ENCODE data around the gene EPHB1. TPM values are rescaled to one million over a fixed set of nuclear protein-coding genes. Genes with fewer than 3 reads are reported as not detected.

The EPHB1 gene
- total and polyA plus RNA-seq, 4 donors: 0.23 to 1.7 (median 0.52) TPM

- no peak overlapping the region for H3K27ac ChIP-seq (ENCODE audit: low read depth in 1 of 2, low read length in 2 of 2)
- no peak for DNase-seq (ENCODE audit: low spot score)
- H3K36me3 ChIP-seq (ENCODE audit: control insufficient read depth in 4 of 4, insufficient read depth in 3 of 4, low read depth in 1 of 4, low read length in 3 of 4): no peaks in the 10 kb centered on the region
- no peak for TF ChIP-seq FOXA1 (IDR thresholded peaks at IDR 0.05)
- TF ChIP-seq RAD21 (IDR thresholded peaks at IDR 0.05): no peak
- no peak for TF ChIP-seq NR2F2 (IDR thresholded peaks at IDR 0.05)
- TF ChIP-seq JUND (IDR thresholded peaks at IDR 0.05): no peak
- no peak for TF ChIP-seq HNF4A (conservative IDR thresholded peaks at IDR 0.05)
- no peak for TF ChIP-seq FOXA2 (IDR thresholded peaks at IDR 0.05)
- no peak for TF ChIP-seq CTCF (IDR thresholded peaks at IDR 0.05; ENCODE audit: low read depth, low read length, missing input control)
- TF ChIP-seq HNF4G (IDR thresholded peaks at IDR 0.05): no peak
- TF ChIP-seq SP1 (IDR thresholded peaks at IDR 0.05): no peak
- no peak for TF ChIP-seq TAF1 (conservative IDR thresholded peaks at IDR 0.05)
- no peak for TF ChIP-seq YY1 (IDR thresholded peaks at IDR 0.05)
- TF ChIP-seq RXRA (IDR thresholded peaks at IDR 0.05): no peak
- no peak for TF ChIP-seq ATF3 (IDR thresholded peaks at IDR 0.05)
- no peaks in the 10 kb centered on the region for H3K9me3 ChIP-seq (ENCODE audit: control insufficient read depth in 4 of 4, low read length in 3 of 4)
- WGBS: 70% methylated on average over 2 of the region's 2 CpGs
- H3K4me1 ChIP-seq (ENCODE audit: control insufficient read depth in 4 of 4, insufficient read depth in 4 of 4, low read length in 3 of 4): no peaks in the 10 kb centered on the region
- no peak overlapping the region for H3K9ac ChIP-seq (ENCODE audit: low read depth in 1 of 2, low read length in 2 of 2)
- peaks cover 0 to 3% (median 0%) of the 10 kb centered on the region in 4 donors for H3K27me3 ChIP-seq (ENCODE audit: control insufficient read depth in 4 of 4, insufficient read depth in 4 of 4, low read length in 3 of 4)
- no peak overlapping the region for H3K4me3 ChIP-seq (ENCODE audit: low read depth in 1 of 3, low read length in 3 of 3)
Measured at GRCh38 chr3:134802428-134803050, 7.5 kb downstream of the EPHB1 start.

- no peak overlapping the region for H3K4me3 ChIP-seq (ENCODE audit: low read depth in 1 of 3, low read length in 3 of 3)
- H3K9ac ChIP-seq (ENCODE audit: low read depth in 1 of 2, low read length in 2 of 2): no peak overlapping the region
- no peak for TF ChIP-seq HNF4G (IDR thresholded peaks at IDR 0.05)
- no peak for TF ChIP-seq HNF4A (conservative IDR thresholded peaks at IDR 0.05)
- TF ChIP-seq RAD21 (IDR thresholded peaks at IDR 0.05): no peak
- TF ChIP-seq FOXA2 (IDR thresholded peaks at IDR 0.05): no peak
- no peak for TF ChIP-seq NR2F2 (IDR thresholded peaks at IDR 0.05)
- TF ChIP-seq RXRA (IDR thresholded peaks at IDR 0.05): no peak
- no peak for TF ChIP-seq MAX (IDR thresholded peaks at IDR 0.05)
- TF ChIP-seq FOXA1 (IDR thresholded peaks at IDR 0.05): no peak
- no peak for TF ChIP-seq GABPA (IDR thresholded peaks at IDR 0.05 in 1 of 2, conservative IDR thresholded peaks at IDR 0.05 in 1 of 2)
- TF ChIP-seq EGR1 (IDR thresholded peaks at IDR 0.05; ENCODE audit: low read depth in 2 of 2): no peak
- TF ChIP-seq YY1 (IDR thresholded peaks at IDR 0.05): no peak
- TF ChIP-seq CTCF (IDR thresholded peaks at IDR 0.05; ENCODE audit: low read depth, low read length, missing input control): no peak
- H3K9me3 ChIP-seq (ENCODE audit: control insufficient read depth in 4 of 4, low read length in 3 of 4): no peaks in the 10 kb centered on the region
- no peak overlapping the region for H3K27ac ChIP-seq (ENCODE audit: low read depth in 1 of 2, low read length in 2 of 2)
- no peaks in the 10 kb centered on the region for H3K36me3 ChIP-seq (ENCODE audit: control insufficient read depth in 4 of 4, insufficient read depth in 3 of 4, low read depth in 1 of 4, low read length in 3 of 4)
- 69% methylated on average over 3 of the region's 3 CpGs for WGBS
- peaks cover 0 to 3% (median 0%) of the 10 kb centered on the region in 4 donors for H3K27me3 ChIP-seq (ENCODE audit: control insufficient read depth in 4 of 4, insufficient read depth in 4 of 4, low read length in 3 of 4)
- no peak for DNase-seq (ENCODE audit: low spot score)
- no peaks in the 10 kb centered on the region for H3K4me1 ChIP-seq (ENCODE audit: control insufficient read depth in 4 of 4, insufficient read depth in 4 of 4, low read length in 3 of 4)
Measured at GRCh38 chr3:134803051-134803505, 8.0 kb downstream of the EPHB1 start.
